Neural progenitor cell (in vitro differentiated cells): Measurements from ENCODE around the gene ADAMTSL1.

Experiments
- EZH2 ChIP-seq: fragments of 200-600 bp; sonication (generic); IDR thresholded peaks from 2 replicates; pipeline ENCODE4 v1.6.1; 2017; ENCODE audit warnings: antibody characterized with exemption, mild to moderate bottlenecking, moderate library complexity
- EZH2phosphoT487 ChIP-seq: fragments of 200-600 bp; sonication (generic); IDR thresholded peaks from 2 replicates; pipeline ENCODE4 v1.6.1; 2017; ENCODE audit warnings: antibody characterized with exemption
- TF ChIP-seq, protein P1 (sequence below): fragments of 200-600 bp; sonication (generic); IDR thresholded peaks from 2 replicates; pipeline ENCODE4 v1.5.1; 2017; ENCODE audit warnings: antibody characterized with exemption, mild to moderate bottlenecking

DNA sequence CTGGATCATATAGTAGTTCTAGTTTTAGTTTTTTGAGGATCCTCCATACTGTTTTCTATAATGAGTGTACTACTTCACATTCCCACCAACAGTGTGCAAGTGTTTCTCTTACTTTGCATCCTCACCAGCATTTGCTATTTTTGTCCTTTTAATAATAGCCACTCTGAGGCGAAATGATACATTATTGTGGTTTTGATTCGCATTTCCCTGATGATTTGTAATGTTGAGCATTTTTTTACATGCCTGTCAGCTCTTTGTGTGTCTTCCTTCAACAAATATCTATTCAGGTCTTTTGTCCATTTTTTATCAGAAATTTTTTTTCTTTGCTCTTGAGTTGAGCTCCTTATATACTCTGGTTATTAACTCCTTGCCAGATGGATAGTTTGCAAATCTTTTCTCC is 114.0 kb downstream of the ADAMTSL1 start:
- TF ChIP-seq, protein P1, sequence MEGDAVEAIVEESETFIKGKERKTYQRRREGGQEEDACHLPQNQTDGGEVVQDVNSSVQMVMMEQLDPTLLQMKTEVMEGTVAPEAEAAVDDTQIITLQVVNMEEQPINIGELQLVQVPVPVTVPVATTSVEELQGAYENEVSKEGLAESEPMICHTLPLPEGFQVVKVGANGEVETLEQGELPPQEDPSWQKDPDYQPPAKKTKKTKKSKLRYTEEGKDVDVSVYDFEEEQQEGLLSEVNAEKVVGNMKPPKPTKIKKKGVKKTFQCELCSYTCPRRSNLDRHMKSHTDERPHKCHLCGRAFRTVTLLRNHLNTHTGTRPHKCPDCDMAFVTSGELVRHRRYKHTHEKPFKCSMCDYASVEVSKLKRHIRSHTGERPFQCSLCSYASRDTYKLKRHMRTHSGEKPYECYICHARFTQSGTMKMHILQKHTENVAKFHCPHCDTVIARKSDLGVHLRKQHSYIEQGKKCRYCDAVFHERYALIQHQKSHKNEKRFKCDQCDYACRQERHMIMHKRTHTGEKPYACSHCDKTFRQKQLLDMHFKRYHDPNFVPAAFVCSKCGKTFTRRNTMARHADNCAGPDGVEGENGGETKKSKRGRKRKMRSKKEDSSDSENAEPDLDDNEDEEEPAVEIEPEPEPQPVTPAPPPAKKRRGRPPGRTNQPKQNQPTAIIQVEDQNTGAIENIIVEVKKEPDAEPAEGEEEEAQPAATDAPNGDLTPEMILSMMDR, result no peak
- TF ChIP-seq EZH2 (no peak), EZH2phosphoT487 (no peak)
